HepG2 (cell line): ENCODE results near the gene SHOX.

Experiments used
- CTCF ChIP-seq: sonication (generic); formaldehyde crosslinking; IDR thresholded peaks from 2 replicates; pipeline ENCODE4 v1.5.0; 2020; ENCODE audit warnings: mild to moderate bottlenecking, missing genetic modification reagents, moderate library complexity
- MAFG ChIP-seq: sonication (generic); formaldehyde crosslinking; IDR thresholded peaks from 2 replicates; pipeline ENCODE4 v1.5.1; 2020; ENCODE audit warnings: mild to moderate bottlenecking, missing genetic modification reagents
- MATR3 ChIP-seq: sonication (generic); formaldehyde crosslinking; IDR thresholded peaks from 2 replicates; pipeline ENCODE4 v1.4.0; 2020; ENCODE audit warnings: missing genetic modification reagents
- NCOA1 ChIP-seq: sonication (generic); formaldehyde crosslinking; IDR thresholded peaks from 2 replicates; pipeline ENCODE4 v1.9.0; 2021; ENCODE audit warnings: missing genetic modification reagents
- NFYC ChIP-seq: IDR thresholded peaks from 2 replicates; pipeline ENCODE4 v1.6.1; 2016; ENCODE audit warnings: missing genetic modification reagents, missing compliant biosample characterization
- PCBP2 ChIP-seq: fragments of 200-400 bp; formaldehyde crosslinking; optimal IDR thresholded peaks from 2 replicates; pipeline ENCODE3; 2018; ENCODE audit warnings: low read length, low read depth; ENCODE audit not compliant: poor library complexity, severe bottlenecking
- PRDM10 ChIP-seq: sonication (generic); formaldehyde crosslinking; IDR thresholded peaks from 2 replicates; pipeline ENCODE4 v1.4.0; 2020; ENCODE audit warnings: low read depth, missing genetic modification reagents
- TRIM24 ChIP-seq: sonication (generic); formaldehyde crosslinking; IDR thresholded peaks from 2 replicates; pipeline ENCODE4 v1.8.0; 2022; ENCODE audit warnings: mild to moderate bottlenecking, missing genetic modification reagents
- ZBTB33 ChIP-seq: sonication (generic); formaldehyde crosslinking; IDR thresholded peaks from 2 replicates; pipeline ENCODE4 v1.4.0; 2020; ENCODE audit warnings: missing genetic modification reagents
- ZNF451 ChIP-seq: sonication (generic); formaldehyde crosslinking; IDR thresholded peaks from 2 replicates; pipeline ENCODE4 v1.5.0; 2020; ENCODE audit warnings: mild to moderate bottlenecking, missing genetic modification reagents
- ZNF644 ChIP-seq: IDR thresholded peaks from 2 replicates; pipeline ENCODE4 v1.6.1; 2016; ENCODE audit warnings: low read depth
- ZSCAN5A ChIP-seq: sonication (generic); formaldehyde crosslinking; IDR thresholded peaks from 2 replicates; pipeline ENCODE4 v1.8.0; 2022; ENCODE audit warnings: mild to moderate bottlenecking, missing genetic modification reagents, borderline replicate concordance

- TF ChIP-seq MATR3 (CRISPR knock-in tag) (no peak), ZBTB33 (CRISPR knock-in tag) (no peak), CTCF (CRISPR knock-in tag) (no peak), MAFG (CRISPR knock-in tag) (no peak), ZNF451 (no peak), ZNF644 (CRISPR knock-in tag) (no peak), NCOA1 (no peak), TRIM24 (no peak), NFYC (CRISPR knock-in tag) (no peak), PCBP2 (no peak), PRDM10 (no peak), ZSCAN5A (no peak)
Observed at GRCh38 chrX:666762-667720, 36.5 kb downstream of the SHOX start.
